ENCODE measurements around the gene FCN2. TPM values are rescaled to one million over a fixed set of nuclear protein-coding genes. Genes with fewer than 3 reads are reported as not detected.

FCN2 gene
- total and polyA plus RNA-seq, 2 of the 4 experiments (the other 2 are of a cell fraction): not detected

GRCh38 chr9:134841180-134841904, 39.3 kb upstream of the FCN2 start:
- H3K36me3 ChIP-seq (ENCODE audit: control insufficient read depth, insufficient read depth, low read length): peaks cover 89% of the 10 kb centered on the region
- CTCF ChIA-PET: no interaction called here

More at GRCh38 chr9:134841180-134841904, 39.3 kb upstream of the FCN2 start:
- Histone ChIP-seq H3K27me3 (ENCODE audit: control insufficient read depth, insufficient read depth, low read length) (no peaks in the 10 kb centered on the region), H4K20me1 (ENCODE audit: insufficient read depth, low read length) (peaks cover 51% of the 10 kb centered on the region), H3K4ac (ENCODE audit: low read depth, low read length) (no peak overlapping the region), H3K56ac (ENCODE audit: extremely low read depth, insufficient read depth, low read length) (no peak overlapping the region), H3K23ac (ENCODE audit: low read depth, low read length) (no peak overlapping the region), H2BK15ac (ENCODE audit: low read depth, low read length) (no peak overlapping the region), H3K14ac (replicated peaks; ENCODE audit: low read depth, low read length) (no peak overlapping the region), H2AFZ (replicated peaks; ENCODE audit: low read length, poor library complexity) (no peak overlapping the region), H3K4me3 (ENCODE audit: insufficient read depth, low read depth, low read length) (no peak overlapping the region), H2BK5ac (ENCODE audit: low read depth, low read length, poor library complexity, severe bottlenecking) (no peak overlapping the region), H2AK5ac (ENCODE audit: low read depth, low read length) (no peak overlapping the region), H3K27ac (ENCODE audit: insufficient read depth, low read length) (no peak overlapping the region; the same call in 1 of the 2 replicates), H4K5ac (ENCODE audit: low read depth, low read length) (no peak overlapping the region), H2AK9ac (replicated peaks; ENCODE audit: low read depth, low read length, poor library complexity) (no peak overlapping the region), H3K18ac (ENCODE audit: low read depth, low read length) (no peak overlapping the region), H3K4me1 (ENCODE audit: control insufficient read depth, insufficient read depth, low read length) (no peaks in the 10 kb centered on the region), H2BK120ac (ENCODE audit: low read depth, low read length) (no peak overlapping the region), H3K9me3 (ENCODE audit: control insufficient read depth, insufficient read depth, low read length) (no peaks in the 10 kb centered on the region), H3K9me1 (ENCODE audit: insufficient read depth, low read length) (0 out of 2 replicates have a peak, but pooled peaks cover 3% of the 10 kb centered on the region), H3K4me2 (ENCODE audit: low read depth, low read length) (no peak overlapping the region), H3K9ac (ENCODE audit: low read depth, low read length) (no peak overlapping the region), H3K79me1 (ENCODE audit: low read depth in 1 of 2, low read length in 2 of 2) (peaks cover 2 to 11% of the 10 kb centered on the region in 2 experiments; a peak in 3 of 4 replicates), H2BK20ac (ENCODE audit: low read depth, low read length) (no peak overlapping the region), H4K91ac (ENCODE audit: insufficient read depth, low read depth, low read length) (no peak overlapping the region), H4K8ac (ENCODE audit: low read depth in 2 of 2, low read length in 2 of 2) (no peak overlapping the region)
- 90% methylated on average over 2 of the region's 15 CpGs; no CpG with 5 or more reads in 1 of the 2 experiments for WGBS, 2 experiments (ENCODE audit: extremely low coverage in 2 of 2, insufficient read length in 1 of 2)
- POLR2A ChIA-PET (ENCODE audit: unreplicated experiment): no interaction called here
- in situ Hi-C loops (cut with MboI; ENCODE audit: low sequenced_read_pairs) (no loop called here), dilution Hi-C loops (cut with HindIII; ENCODE audit: low sequenced_read_pairs, unreplicated experiment) (no loop called here), intact Hi-C loops (cut with micrococcal nuclease) (no loop called here)
- no TSS peak for BruUV-seq (replicated peaks)
- no peak for ATAC-seq (ENCODE audit: low read depth)
- no peak for DNase-seq
- TF ChIP-seq RCOR1 (IDR thresholded peaks at IDR 0.05; ENCODE audit: insufficient replicate concordance, low read length) (no peak), USF2 (IDR thresholded peaks at IDR 0.05; ENCODE audit: low read depth, low read length) (no peak), CHD1 (IDR thresholded peaks at IDR 0.05; ENCODE audit: low read depth, low read length) (no peak), SMC3 (IDR thresholded peaks at IDR 0.05; ENCODE audit: low read depth, low read length) (no peak), CTCF (conservative IDR thresholded peaks at IDR 0.05; ENCODE audit: low read depth, low read length) (no peak), RFX5 (IDR thresholded peaks at IDR 0.05; ENCODE audit: low read depth, low read length) (no peak), POLR2A (IDR thresholded peaks at IDR 0.05; ENCODE audit: low read depth, low read length) (no peak), ELK1 (IDR thresholded peaks at IDR 0.05; ENCODE audit: borderline replicate concordance, low read depth, low read length) (no peak), MAZ (IDR thresholded peaks at IDR 0.05; ENCODE audit: borderline replicate concordance, low read depth, low read length) (no peak), BHLHE40 (IDR thresholded peaks at IDR 0.05; ENCODE audit: low read depth, low read length) (no peak), FOS (IDR thresholded peaks at IDR 0.05; ENCODE audit: low read depth, low read length) (no peak), RAD21 (IDR thresholded peaks at IDR 0.05; ENCODE audit: low read length) (no peak), MXI1 (IDR thresholded peaks at IDR 0.05; ENCODE audit: borderline replicate concordance, low read depth, low read length) (no peak)

Data from IMR-90 (cell line).